Measurements from ENCODE around the gene POLR2L. TPM values are rescaled to one million over a fixed set of nuclear protein-coding genes. Genes with fewer than 3 reads are reported as not detected.

POLR2L gene
- 72.8 and 124 TPM in 2 replicates for total RNA-seq

DNA sequence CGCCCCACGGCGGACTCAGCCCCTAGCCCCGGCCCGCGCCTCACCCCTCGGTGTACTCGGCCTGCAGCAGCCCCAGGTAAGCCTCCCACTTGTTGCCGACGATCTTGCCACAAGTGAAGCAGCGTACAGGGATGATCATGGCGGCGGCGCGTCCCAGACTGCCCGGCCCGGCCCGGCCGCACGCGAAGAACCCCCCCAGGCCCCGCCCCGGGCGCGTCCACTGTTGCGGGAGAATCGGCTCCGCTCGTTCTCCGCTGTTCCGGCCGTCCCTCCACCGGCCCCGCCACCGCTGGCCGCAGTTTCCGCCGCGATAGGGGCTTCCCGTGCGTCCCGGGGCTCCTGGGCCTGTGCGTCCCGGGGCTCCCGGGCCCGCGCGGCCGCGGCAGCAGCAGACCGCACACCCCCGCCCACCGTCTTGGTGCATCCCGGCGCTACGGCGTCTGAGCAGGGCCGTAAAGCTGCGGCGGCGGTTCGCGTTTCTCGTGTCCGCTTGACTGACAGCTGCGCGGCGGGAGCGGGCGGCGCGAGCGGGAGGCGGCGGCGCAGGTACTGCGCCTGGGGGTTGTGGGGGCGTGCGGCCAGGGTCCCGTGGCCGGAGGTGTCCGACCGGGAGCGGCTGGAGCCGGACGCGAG is at the start of gene POLR2L, which contains the start of gene TSPAN4:
Gene POLR2L, minus strand, starts transcription at position 160 of the 633 bp plus-strand sequence. Its CDS starts 21 bp downstream, at position 139.
Gene TSPAN4, plus strand, starts transcription at position 483 of the 633 bp plus-strand sequence. CDS start 7,453 bp downstream, outside the sequence.

DNA sequence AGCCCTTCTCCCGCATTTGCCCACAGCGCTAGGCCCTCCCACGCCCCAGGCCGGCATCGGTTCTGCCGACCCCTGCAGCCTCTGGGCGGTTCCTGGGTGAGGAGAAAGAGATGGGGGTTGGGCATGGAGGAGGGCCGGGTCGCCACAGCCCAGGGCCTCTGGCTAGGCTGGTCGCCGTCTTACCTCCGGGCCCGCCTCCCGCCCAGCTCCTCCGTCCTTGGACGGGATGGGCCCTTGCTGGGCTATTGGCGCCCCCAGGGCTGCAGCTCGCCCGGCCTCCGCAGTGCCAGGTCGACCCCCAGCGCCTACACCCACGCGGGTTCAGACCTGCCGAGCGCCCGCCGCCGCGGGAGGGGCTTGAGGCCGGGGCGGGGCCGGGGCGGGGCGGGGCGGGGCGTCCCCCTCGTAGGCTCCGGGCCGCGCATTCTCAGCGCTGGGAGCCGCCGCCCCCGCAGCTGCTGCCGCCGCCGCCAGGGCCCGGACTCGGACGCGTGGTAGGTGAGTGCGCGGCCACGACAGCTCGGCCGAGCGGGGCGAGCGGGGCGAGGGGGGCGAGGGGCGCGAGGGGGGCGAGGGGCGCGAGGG is 9.7 kb downstream of the POLR2L start, which contains the start of gene CD151:
Gene CD151, plus strand, starts transcription at position 424 of the 585 bp plus-strand sequence. CDS start 3,118 bp downstream, outside the sequence.

DNA sequence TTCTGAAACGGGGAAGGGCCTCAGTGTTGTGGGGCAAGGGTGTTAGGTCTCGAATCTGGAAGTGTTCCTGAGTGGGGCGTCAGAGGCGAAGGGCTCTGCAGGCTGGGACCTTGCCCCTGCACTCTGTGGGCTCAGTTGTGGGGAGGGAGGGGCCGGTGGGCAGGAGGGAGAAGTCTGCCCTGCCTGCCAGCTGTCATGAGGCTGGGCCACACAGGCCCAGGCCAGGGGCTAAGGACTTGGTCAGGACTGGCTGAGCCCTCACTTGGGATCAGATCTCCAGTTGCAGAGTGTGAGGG is 14.5 kb downstream of the POLR2L start, which contains the start of gene CRACR2B:
Gene CRACR2B, plus strand, starts transcription at position 23 of the 296 bp plus-strand sequence. CDS start 689 bp downstream, outside the sequence.

DNA sequence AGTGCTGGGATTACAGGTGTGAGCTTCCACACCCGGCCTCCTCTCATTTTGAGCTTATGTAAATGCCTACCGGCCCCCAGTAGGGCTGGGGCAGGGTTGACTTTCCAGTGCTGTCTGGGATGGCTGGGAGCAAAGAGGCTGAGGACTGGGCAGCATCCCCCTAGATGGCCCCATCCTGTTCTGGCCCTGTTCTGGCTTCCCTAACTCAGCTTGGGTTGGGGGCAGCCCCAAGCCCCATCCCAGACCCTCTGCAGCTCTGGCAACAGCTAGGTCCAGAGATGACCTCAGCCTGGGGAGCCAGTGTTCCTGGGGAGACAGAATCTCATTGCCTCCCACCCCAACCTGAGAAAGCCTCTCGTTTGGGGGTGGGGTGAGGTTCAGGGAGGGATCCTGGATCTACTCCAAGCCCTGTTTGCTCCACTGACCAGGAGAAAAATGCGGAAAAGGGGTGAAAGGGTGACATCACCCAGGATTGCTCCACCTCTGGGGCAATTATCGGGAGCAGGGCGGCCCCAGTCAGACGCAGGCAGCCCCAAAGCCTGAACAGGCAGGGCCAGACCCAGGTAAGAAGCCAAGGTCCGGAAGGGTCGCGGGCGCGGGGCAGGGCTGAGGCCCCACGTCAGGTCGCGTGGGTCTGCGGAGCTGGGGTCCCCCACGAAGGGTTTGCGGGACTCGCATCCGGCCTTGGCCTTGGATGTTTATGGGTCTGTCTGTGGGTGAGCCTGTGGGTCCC is 23.8 kb downstream of the POLR2L start, which contains the start of gene PNPLA2:
Gene PNPLA2, plus strand, starts transcription at position 519 of the 733 bp plus-strand sequence. CDS start 805 bp downstream, outside the sequence.

DNA sequence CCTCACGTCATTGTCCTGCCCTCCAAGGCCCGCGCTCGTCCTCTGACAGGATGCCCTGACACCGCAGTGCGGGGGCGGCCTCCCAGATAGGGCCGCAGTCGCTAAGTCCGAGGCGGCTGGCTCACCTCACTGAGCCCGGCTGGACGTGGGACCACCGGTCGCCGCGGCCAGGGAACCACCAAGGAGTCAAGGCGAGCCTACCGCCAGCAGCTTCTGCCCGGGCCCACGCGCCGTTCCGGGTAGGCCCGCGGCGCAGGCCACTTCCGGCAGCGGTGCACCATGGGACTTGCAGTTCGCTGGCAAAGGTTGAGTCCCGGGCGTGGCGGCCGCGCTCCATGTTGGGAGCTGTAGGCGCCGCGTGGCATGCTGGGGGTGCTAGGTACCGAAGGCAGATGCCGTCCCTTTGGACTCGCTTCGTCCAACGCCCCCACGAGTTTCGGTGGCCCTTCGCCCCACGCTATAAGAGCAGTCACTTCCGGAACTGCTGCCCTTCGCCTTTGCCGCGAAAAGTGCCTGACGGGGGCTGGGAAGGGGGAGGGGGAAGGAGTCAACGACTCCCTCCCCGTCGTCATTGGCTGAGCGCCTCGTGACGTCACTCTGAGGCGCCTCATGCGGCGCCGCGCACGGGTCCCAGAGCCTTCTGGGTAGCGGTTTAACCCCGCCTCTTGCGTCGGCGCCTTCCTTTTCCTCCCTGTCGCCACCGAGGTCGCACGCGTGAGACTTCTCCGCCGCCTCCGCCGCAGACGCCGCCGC is 32.9 kb downstream of the POLR2L start, which contains the start of gene RPLP2:
Gene RPLP2, plus strand, starts transcription at position 681 of the 753 bp plus-strand sequence. CDS start 268 bp downstream, outside the sequence.

DNA sequence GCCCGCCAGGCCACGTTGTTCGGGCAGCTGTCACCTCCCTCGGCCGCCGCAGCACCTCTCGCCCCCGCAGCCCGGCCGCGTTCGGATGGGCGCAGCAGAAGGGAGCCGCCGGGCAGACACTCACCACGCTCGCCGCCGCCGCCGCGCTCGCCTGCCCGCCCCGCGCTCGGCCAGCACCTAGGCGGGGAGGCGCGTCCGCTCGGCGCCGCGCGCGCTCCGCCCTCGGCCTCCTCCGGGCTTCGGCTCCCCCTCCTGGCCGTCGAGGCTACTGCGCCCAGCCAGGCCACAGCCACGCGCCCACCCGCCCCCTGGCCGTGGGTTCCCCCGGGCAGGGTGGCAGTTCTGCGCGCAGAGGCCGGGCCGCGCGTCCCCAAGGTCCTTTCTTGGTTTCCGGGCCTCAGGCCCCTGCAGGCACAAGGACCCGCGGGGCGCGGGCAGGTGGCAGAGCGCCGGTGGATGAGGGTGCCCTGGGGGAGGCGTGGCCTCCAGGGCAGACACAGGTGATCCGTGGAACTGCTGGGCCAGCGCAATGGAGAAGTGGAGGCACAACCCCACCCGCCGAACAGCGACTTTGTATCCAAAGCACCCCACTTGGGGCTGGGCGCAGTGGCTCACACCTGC is 44.1 kb downstream of the POLR2L start, which contains the start of gene SLC25A22:
Gene SLC25A22, minus strand, starts transcription at position 189 of the 621 bp plus-strand sequence. CDS start 3,275 bp downstream, outside the sequence.

DNA sequence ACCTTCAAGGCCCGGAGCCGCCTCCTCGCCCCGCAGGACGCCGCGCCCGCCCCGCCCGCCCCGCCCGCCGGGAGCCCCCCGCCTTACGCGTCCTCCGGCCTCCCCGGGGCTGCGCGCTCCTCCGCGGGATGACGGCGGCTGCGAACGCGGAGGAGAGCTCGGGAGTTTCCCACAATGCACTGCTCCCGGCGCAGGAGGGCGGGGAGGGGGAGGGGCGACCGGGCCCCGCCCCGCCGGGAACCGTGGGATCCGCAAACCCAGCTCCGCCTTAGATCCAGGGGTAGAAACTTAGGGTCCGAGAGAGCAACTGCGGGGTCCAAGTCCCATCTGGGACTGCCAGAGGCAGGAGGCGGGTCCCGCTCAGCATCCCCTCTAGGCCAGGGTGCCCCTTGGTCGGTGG is 52.4 kb downstream of the POLR2L start, which contains the start of gene CEND1:
Gene CEND1, minus strand, starts transcription at position 148 of the 400 bp plus-strand sequence. CDS start 1,514 bp downstream, outside the sequence.

Other genes with a start within 250 kb of the POLR2L start
- 13.3 and 28.1 TPM in 2 replicates for gene IRF7, start 226.6 kb downstream of the POLR2L start, total RNA-seq
- gene CDHR5, start 217.6 kb downstream of the POLR2L start, total RNA-seq: 0.26 TPM in 1 of 2 replicates, not detected in the other
- not detected in 2 replicates for gene SCT, start 215.3 kb downstream of the POLR2L start, total RNA-seq
- not detected in 2 replicates for gene DRD4, start 205.3 kb downstream of the POLR2L start, total RNA-seq
- 21.5 and 33.3 TPM in 2 replicates for gene DEAF1, start 147.3 kb downstream of the POLR2L start, total RNA-seq
- gene TMEM80, start 146.7 kb downstream of the POLR2L start, total RNA-seq: 12.5 and 63.3 TPM in 2 replicates
- gene EPS8L2, start 136.3 kb downstream of the POLR2L start, total RNA-seq: 17.9 and 20.8 TPM in 2 replicates
- 172 and 222 TPM in 2 replicates for gene TALDO1, start 95.1 kb downstream of the POLR2L start, total RNA-seq
- 15.1 and 24.4 TPM in 2 replicates for gene GATD1, start 65.0 kb downstream of the POLR2L start, total RNA-seq
- 2.2 and 3.8 TPM in 2 replicates for gene CEND1, start 52.4 kb downstream of the POLR2L start, total RNA-seq
- gene SLC25A22, start 44.2 kb downstream of the POLR2L start, total RNA-seq: 9.7 and 14.5 TPM in 2 replicates
- gene PIDD1, start 37.3 kb downstream of the POLR2L start, total RNA-seq: 13.7 and 27.5 TPM in 2 replicates
- 326 and 769 TPM in 2 replicates for gene RPLP2, start 32.6 kb downstream of the POLR2L start, total RNA-seq
- 16.7 and 39.5 TPM in 2 replicates for gene PNPLA2, start 23.6 kb downstream of the POLR2L start, total RNA-seq
- 1.2 and 1.8 TPM in 2 replicates for gene CRACR2B, start 14.6 kb downstream of the POLR2L start, total RNA-seq
- gene CD151, start 9.6 kb downstream of the POLR2L start, total RNA-seq: 224 and 544 TPM in 2 replicates
- gene TSPAN4, start 323 bp upstream of the POLR2L start, total RNA-seq: 170 and 176 TPM in 2 replicates
- gene CHID1, start 68.3 kb upstream of the POLR2L start, total RNA-seq: 131 and 209 TPM in 2 replicates
- 40.6 and 42.7 TPM in 2 replicates for gene AP2A2, start 83.3 kb upstream of the POLR2L start, total RNA-seq
- gene MUC6, start 194.2 kb upstream of the POLR2L start, total RNA-seq: not detected in 2 replicates
- not detected in 2 replicates for gene MUC2, start 232.3 kb upstream of the POLR2L start, total RNA-seq

All from epithelial cell of alveolus of lung (primary cell).